Right kidney (tissue), 9 donors: ENCODE results near the gene DMXL2.
A peak's percentile ranks its signal among the peaks of the same experiment; 100 is the strongest.
"Not testable (repeated sequence)": the region's sequence is repeated elsewhere in the genome, so short reads cannot be mapped to it uniquely, and the experiment has no call there.

Experiments used
- DNase-seq: peaks from one replicate; pipeline ENCODE4 v3.0.0-alpha.2; 2016
- long read RNA-seq, 8 donors: transcript quantifications; one replicate each; lab custom pipeline, GENCODE V29; 2026

Gene DMXL2, protein sequence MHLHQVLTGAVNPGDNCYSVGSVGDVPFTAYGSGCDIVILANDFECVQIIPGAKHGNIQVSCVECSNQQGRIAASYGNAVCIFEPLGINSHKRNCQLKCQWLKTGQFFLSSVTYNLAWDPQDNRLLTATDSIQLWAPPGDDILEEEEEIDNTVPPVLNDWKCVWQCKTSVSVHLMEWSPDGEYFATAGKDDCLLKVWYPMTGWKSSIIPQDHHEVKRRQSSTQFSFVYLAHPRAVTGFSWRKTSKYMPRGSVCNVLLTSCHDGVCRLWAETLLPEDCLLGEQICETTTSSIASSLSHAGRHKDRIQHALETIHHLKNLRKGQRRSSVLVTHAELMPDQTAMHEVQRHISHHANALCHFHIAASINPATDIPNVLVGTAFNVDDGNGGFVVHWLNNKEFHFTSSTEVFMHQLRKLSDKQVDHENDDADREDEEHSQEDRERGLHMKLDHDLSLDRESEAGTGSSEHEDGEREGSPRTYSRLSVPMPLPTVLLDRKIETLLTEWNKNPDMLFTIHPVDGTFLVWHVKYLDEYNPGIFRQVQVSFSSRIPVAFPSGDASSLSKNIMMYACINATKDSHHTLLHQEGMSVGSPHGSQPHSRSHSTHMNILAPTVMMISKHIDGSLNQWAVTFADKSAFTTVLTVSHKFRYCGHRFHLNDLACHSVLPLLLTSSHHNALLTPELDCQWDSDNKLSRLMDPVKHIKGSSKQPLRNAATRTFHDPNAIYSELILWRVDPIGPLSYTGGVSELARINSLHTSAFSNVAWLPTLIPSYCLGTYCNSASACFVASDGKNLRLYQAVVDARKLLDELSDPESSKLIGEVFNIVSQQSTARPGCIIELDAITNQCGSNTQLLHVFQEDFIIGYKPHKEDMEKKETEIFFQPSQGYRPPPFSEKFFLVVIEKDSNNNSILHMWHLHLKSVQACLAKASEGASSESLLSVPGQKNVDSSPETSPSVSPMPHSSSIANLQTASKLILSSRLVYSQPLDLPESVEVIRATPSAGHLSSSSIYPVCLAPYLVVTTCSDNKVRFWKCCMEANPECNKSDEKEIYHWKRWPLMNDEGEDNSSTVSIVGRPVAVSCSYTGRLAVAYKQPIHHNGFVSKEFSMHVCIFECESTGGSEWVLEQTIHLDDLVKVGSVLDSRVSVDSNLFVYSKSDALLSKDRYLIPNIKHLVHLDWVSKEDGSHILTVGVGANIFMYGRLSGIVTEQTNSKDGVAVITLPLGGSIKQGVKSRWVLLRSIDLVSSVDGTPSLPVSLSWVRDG (N-terminal part only)
- long read RNA-seq, donor 1, partial matches to known transcripts = 17 of 18 reads
- long read RNA-seq, donor 1, other reads (novel, unspliced or antisense) = 0 of 18 reads
- long read RNA-seq, donor 2 = 0 reads
- long read RNA-seq, donor 3, partial matches to known transcripts = 0 of 4 reads
- long read RNA-seq, donor 3, other reads (novel, unspliced or antisense) = 0 of 4 reads
- long read RNA-seq, donor 4, partial matches to known transcripts = 0 of 4 reads
- long read RNA-seq, donor 4, other reads (novel, unspliced or antisense) = 0 of 4 reads
- long read RNA-seq, donor 5 = 0 reads
- long read RNA-seq, donor 6 = 0 reads
- long read RNA-seq, donor 7 = 0 reads
- long read RNA-seq, donor 8 = 0 reads

DNA sequence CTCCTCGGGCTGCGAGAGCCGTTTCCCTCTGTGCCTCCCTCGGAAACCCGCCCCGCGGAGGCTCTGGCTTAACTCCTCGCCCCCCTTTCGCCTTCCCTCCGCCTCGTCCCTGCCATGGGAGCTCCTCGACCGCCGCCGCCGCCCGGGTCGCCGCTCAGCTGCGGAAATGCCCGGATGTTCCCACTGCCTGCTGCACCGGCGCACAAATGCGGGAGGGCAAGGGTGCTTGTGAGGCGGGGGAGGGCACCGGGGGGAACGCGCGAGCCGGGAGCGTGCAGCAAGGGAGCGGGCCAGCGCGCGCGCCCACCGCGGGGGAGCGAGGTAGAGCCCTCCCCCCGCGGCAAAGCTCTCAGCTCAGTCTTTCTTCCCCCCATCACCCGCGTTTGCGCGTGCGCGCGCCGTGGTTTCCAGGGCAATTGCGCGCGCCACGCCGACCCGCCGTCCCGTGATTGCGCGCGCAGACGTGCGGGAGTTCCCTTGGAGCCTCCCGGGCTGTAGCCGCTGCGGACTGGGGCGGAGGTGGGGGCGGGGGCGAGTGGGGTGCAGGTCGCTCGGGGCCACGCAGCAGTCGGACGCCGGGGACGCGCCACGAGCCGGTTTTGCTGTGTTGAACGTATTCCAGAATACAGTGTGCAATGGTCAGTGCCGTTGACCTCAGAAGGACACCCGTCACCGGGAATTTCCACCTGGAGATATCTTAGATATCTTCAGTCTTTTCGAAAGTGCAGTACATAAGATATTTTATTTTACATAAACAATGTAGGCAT, at the start of gene DMXL2:
Gene DMXL2, minus strand, starts transcription at position 168 of the 767 bp plus-strand sequence. CDS start 226 bp downstream, outside the sequence.
- DNase-seq = peak; percentile 93

DNA sequence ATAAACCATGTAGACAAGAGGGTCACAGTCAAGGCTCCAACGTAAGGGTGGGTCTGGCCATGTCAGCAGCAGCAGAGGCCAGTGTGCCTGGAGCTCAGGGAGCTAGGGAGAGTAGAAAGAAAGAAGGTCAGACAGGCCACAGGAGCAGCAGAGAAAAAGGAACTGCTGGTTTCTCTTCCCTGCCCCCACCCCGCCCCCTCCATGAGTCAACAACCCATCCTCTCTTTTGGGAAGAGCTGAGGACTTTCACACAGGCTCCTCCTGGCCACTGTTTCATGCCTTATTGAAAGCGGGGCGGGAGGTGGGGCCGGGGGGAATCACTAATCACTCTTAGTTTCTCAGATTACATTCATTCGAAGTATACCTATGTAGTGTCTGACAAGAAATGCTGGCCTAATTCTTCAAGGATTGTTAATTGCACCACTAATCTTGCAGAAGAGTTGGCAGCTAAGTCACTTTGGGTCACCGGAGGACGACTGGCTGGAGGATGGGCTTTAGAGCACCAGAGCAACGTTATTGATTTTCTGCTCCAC, 49.6 kb upstream of the DMXL2 start:
- DNase-seq = no peak

- no peak for DNase-seq
Observed at GRCh38 chr15:51669381-51669780, 46.8 kb upstream of the DMXL2 start.

GRCh38 chr15:51668446-51668845, 45.9 kb upstream of the DMXL2 start:
- no peak for DNase-seq

DNA sequence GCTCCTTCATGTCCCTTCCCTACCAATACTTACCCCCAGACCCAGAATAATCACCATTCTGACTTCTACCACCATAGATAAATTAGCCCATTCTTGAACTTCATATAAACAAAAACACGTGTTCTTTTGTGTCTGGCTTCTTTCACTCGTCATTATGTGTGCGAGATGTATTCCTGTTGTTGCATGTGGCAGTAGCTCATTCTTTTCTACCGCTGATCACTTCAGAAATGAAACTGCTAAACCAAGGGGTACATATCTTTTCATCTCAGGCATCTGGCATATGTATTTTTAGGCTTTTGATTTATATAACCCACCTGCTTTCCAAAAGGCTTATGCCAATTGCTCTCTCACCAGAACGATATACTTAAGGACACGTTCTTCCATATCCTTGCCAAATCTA, 44.9 kb upstream of the DMXL2 start:
- DNase-seq = no peak

DNA sequence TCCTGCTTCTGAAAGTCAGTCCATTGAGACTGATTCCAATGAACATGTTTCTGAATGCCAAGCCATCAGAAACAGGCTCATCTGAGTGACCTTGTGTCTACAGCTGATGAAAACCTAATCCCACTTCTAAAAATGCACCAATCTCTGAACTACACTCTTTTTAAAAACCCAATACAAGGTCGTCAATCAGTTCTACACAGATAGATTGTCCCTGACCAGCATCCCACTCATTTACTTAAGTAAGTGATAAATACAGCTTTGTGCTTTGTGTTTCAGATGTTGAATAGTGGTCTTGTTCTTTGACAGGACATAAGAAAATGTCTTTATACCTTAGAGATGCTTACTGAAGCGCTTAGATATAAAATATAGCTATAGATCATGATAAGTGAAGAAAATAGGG, 38.5 kb upstream of the DMXL2 start:
- DNase-seq = no peak

DNA sequence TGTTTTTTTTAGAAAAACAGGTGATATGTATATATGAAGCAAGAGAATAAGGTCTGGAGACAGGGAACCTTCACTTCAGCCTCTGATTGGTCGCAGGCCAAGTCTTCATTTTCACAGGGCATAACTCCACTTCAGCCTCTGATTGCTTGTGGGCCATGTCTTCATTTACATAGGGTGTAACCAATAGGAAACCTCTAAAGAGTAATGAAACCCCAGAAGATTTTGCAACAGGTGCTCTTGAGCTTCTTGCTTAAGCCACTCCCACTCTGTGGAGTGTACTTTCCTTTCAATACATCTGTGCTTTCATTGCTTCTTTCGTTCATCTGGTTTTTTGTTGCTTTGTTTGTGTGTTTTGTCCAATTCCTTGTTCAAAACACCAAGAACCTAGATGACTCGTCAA, 36.1 kb upstream of the DMXL2 start:
- DNase-seq = no peak

- DNase-seq = not testable (repeated sequence)
Observed at GRCh38 chr15:51655401-51656057, 33.0 kb upstream of the DMXL2 start.

DNA sequence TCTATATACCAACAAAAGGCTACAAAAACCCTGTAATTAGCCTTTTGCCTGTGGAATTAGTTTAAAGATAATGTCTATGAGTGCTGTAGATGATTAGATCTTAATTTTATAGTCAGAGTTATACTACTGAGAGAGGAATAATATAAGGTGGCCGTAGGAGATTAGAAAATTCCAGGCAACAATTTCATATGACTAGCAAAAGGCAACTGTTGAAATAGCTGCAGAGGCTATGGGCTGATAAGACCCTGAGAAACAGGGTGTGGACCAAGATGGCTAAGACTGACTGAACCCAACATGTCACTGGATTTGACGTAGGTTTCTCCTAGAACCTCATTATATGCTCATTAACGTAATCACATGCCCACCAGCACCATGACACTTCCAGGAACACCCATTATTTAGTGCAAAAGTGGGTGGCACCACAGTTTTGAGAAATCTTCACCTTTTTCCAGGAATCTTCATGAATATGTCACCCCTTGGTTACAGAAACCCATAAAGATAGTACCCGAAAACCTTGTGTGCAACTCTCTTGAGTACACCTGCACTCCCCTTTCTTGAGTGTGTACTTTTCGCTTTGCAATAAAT, 29.6 kb upstream of the DMXL2 start:
- DNase-seq = no peak

DNA sequence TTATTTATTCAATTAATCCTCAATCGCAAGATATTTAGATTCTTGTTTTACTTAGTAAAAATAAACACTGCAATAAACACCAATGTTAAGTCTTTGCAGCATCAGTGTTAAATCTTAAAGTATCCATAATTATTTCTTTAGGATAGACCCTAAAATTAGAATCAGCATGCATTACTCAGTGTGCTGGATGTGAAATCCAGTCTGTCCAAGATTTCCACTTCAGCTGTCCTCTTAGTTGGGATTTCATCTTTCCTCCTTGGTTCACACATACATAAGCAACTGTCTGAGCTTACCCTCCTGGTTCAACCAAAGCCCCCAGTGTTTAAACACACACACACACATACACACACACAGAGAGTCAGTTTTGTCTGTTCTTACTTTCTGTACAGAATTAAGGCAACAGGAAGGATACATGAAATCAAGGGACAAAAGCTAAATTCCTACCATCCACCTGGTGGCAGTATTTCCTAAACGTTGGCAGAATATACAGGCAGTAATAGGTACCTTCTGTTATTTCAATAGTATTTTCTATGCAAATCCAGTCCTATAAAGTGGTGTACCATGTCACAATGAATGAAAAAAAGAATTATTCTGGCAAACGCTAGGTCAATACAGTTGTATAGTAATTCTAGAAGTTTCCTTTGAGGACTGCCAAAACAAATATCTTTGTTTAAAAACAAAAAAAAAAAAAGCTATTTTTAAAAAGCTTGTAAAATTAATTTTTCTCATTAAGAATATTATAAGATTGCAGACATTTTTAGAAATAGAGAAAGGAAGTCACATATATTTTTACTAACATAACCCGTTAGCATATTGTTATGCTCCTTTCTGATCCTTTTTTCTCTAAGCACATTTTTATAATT, 27.3 kb upstream of the DMXL2 start:
- peak; percentile 8 for DNase-seq

DNA sequence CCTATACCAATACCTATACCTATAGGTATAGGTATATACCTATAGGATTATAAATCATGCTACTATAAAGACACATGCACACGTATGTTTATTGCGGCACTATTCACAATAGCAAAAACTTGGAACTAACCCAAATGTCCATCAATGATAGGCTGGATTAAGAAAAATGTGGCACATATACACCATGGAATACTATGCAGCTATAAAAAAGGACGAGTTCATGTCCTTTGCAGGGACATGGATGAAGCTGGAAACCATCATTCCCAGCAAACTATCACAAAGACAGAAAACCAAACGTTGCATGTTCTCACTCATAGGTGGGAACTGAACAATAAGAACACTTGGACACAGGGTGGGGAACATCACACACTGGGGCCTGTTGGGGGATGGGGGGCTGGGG, 26.1 kb upstream of the DMXL2 start:
- DNase-seq = not testable (repeated sequence)

DNA sequence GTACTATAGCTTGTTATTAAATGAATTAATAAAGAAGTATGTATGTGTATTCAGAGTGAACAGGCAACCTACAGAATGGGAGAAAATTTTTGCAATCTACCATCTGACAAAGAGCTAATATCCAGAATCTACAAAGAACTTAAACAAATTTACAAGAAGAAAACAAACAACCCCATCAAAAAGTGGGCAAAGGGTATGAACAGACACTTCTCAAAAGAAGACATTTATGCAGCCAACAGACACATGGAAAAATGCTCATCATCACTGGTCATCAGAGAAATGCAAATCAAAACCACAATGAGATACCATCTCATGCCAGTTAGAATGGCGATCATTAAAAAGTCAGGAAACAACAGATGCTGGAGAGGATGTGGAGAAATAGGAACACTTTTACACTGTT, 25.5 kb upstream of the DMXL2 start:
- not testable (repeated sequence) for DNase-seq

GRCh38 chr15:51647128-51647562, 24.6 kb upstream of the DMXL2 start:
- no peak for DNase-seq

DNA sequence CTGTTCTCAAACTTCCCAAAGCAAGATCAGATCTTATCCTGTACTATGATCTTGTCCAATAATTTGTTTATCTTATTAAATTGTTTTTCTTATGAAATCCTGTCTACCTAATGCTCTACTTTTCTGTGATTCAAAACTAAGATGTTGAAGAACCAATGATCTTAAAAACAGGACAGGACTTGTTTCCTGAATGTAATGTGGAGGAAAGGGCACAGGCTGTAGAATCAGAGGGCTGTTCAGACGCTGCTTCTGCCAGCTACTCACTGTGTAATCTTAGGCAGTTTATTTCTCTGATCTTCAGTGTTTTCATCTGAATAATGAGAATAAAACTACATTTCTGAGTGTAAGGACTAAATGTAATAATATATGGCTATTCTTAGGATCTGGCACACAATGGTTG, 20.1 kb upstream of the DMXL2 start:
- no peak for DNase-seq

DNA sequence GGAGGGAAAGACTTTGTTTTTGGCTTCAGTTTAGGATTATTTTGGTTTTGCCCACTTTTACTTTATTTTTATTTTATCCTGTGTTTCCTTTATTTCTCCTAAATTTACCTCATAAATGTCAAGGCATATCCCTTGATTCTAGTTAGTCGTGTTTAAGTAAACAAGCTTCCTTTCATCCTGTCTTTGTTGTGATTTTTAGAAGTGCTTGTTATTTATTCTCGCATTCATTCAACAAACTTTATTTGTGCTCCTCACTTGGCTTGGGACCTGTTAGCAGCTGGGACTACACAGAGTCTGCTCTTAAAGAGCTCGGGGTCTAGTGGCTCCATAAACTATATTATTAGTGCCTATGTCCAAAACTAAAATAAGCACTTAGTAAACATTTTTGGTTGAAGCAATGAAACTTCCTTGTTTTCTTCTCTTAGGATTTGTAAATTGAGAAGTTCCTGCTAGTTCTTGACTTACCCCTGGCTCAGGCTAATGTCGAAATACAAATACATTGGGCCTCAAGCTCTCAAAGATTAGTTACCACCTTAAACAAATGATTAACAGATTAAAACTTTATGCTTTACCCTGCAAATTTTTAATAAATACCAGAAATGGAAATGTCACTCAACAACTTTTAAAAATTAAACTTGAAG, 19.0 kb upstream of the DMXL2 start:
- DNase-seq = no peak

GRCh38 chr15:51634591-51635198, 12.1 kb upstream of the DMXL2 start:
- DNase-seq = no peak

DNA sequence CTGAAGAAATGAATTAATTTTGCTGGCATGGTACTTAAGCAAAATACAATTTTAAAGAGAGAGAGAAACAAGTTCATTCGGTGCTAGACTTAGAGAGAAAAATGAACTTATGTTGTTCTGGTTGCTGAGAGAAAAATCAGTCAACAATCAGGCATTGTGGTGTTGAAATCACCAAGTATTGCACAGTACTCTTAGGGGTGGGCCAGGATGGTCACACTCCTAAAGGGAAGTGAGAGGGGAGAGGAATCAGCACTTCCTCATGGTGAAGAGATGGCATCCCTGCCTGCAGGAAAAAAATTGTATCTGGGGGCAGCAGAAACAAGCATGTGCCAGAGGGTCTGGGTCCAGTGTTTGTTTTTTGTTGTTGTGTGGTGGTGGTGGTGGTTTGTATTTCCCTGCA, 7.0 kb upstream of the DMXL2 start:
- no peak for DNase-seq

DNA sequence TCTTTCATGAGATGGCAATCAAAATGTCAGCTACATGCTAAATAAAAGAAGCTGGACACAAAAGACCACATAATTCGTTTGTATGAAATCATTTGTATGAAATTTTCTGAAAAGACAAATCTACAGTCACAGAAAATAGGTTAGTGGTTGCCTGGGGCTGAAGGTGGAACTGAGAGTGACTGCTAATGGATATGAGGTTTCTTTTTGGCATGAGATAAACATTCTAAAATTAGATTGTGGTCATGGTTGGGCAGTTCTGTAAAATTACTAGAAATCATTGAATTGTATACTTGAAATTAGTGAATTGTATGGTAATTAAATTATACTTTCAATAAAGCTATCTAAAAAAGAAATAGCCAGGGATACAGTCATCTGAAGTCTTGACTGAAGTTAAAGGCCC, 2.7 kb upstream of the DMXL2 start:
- no peak for DNase-seq
